Putamen (tissue), 1 donor: ENCODE measurements around the gene TEDC1.

ENCODE experiments used
- DNase-seq: peaks from one replicate; pipeline ENCODE4 v3.0.0-alpha.2; 2016; ENCODE audit warnings: low spot score

Gene TEDC1

DNA sequence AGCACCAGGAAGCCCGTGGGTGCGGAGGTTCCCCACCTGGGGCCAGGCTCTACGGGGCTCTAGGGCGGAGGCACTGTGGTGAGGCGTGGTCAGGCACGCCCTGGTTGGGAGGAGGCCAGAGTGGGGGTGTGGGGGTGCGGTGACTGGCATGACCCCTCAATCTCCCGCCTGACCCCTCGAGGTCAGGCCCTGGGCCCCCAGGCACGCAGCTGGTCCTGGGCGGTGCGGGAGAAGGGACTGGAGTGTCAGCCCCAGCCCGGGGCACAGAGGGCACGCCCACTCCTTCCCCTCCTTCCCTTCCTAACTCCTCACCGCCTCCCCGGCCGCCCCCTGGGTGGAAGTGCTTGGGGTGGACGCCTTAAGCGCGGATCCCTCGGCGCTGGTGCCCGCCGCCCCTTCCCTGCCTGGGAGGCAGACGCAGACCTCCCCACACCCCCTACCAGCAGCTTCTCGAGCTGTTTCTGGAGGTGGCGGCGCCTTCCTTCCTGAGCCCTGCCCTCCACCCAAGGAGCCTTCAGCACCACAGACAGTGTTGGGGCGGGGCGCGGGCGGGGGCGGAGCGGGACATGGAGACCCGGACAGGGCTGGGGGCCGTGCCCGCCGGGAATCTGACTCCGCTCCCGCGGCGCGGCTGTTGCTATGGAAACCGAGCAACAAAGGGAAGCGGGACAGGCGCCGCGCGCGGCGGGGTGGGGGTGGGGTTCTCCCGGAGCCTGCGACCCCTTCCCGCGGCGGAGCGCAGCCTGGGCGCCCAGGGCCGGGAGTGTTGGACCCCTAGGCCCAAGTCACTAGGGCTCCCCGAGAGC, 17.2 kb upstream of the TEDC1 start:
- no peak for DNase-seq

DNA sequence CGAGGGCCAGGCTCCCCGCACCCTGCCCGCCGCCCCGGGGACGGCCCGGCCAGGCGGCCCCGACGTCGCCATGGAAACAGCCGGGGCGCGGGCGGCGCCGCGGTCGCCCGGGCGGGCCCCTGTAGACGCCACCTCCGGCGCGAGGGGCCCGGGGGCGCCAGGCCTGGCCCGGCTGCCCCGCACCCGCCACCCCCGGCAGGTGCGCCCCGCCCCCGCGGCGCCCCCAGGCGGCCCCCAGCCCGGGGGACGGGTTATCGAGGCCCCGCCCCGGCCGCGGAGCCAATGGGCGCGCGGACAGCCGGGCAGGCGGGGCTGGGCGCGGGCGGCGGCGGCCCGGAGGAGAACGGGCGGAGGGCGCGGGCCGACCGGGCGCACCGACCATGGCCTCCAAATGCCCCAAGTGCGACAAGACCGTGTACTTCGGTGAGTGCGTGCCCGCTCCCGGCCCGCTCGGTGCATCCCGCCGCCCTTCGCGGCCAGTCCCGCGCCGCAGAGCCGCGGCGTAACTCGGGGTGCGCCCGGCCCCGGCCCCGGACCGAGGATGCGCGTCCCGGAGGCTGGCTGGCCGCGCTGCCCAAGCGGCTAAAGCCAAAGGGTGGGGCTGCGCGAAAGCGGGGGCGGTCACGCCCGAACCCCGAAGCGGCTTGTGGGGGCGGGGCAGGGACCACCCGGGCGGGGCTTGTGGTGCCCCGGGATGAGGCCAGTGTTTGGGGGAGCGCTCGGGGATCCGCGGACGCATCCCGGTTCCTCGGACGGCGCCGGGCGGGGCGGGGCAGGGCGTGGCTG, 16.4 kb upstream of the TEDC1 start, which contains the start of gene CRIP2:
Gene CRIP2 (plus strand): TSS at position 339 of the 786 bp plus-strand sequence. CDS start 42 bp downstream, at position 381.
- no peak for DNase-seq

DNA sequence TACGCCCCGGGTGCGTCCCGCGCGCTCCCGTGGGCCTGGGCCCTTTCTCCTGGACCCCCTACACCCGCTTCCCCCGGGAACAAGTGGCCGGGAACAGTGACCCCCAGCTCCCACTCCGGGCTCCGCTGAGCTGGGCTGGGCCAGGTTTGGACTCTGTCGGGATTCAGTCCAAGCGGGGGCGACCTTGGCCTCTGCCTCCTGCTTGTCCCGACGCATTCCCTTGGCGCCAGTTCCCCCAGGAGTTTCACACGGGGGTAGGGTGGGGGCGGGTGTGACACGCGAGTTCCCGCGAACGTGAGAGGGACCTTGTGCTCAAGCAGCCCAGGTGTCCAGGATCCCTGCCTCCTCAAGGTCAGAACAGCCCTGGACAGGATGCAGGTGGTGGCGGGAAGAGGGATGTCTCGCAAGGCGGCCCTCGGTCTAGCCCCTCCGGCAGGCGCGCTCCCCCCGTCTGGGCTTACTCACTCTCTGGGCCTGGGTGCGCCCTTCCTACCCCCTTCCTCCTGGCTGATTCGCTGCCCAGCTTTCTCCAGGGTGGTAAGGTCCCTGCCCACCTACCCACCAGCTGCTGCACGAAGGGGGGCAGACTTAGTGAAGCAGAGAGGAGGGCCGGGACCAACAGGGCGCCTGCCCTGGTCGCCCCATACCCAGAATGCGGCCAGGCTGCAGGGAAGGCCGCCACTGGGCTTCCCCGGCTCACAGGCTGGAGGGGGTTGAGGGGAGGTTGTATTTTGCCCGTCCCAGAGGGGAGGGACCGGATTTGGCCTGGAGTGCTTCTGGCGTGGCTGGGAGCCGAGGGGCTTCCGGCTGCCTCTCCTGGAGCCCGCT, 15.6 kb upstream of the TEDC1 start:
- DNase-seq = no peak

DNA sequence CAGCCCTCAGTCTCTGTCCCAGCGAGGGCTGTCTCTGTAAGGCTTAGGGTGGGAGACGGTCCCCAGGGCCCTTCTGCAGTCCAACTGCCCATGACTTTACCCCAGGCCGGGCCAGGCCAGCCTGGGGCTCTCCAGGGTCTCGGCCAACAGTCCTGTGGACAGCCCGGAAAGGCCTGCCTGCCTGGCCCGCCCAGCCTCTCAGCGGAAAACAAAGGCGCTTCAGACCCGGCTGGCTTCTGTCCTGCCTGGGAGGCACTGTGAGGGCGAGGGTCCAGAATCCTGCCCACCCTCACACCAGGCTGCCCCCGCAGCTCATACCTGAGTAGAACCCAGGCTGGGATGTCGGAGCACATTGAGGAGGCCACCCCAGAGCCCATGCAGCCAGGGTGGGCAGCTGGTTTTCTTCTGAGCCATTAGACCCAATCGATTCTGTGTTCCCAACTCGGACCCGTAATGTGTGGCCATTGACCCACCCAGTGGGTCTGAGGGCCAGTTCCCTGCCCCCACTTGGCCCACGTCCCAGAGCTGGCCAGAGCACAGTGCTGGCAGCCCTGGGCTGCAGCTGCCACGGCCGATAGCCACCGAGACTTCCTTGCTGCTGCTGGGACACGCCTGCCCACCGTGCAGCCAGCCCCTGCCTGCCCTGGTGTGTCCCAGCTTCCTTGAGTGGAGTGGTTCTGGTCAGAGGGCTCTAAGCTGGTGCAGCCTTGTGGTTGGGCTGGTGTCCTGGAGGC, 14.8 kb upstream of the TEDC1 start:
- DNase-seq = peak; percentile 86

DNA sequence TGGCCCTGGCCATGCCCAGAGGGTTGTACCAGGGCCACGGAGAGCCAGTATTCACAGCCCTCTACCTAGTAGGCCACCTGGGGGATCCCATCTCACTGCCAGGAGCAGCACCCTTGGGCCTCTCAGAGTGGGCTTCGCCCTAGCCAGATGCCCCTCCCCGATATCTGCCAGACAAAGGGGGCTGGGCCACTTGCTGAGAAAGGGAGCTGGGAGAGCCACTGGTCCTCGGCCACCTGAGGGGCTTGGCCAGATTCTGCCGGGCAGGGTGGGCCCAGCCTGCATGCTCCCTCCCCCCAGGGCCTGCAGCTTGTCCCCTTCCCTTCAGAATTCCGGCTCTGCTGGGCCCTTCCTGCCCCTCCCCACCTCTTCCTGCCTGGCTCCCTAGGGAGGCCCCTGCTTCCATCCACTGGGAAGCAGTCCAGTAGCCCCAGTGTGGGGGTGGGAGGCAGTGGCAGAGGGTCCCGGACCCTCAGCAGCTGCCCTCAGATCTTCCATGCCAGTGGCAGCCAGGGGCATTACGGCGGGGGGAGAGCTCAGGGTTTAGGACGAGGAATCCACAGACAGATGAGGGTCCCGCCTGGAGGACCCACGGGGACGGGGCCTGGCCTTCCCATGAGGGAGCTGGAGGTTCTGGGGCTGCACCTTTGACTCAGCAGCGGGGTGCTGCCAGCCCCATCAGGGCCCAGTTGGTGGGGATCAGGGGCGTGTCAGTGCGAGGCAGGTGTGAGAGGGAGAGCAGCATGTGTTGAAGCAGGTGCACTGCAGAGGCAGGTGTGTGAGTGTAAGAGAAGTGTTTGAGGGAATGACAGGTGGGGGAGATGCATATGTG, 14.0 kb upstream of the TEDC1 start:
- no peak for DNase-seq

DNA sequence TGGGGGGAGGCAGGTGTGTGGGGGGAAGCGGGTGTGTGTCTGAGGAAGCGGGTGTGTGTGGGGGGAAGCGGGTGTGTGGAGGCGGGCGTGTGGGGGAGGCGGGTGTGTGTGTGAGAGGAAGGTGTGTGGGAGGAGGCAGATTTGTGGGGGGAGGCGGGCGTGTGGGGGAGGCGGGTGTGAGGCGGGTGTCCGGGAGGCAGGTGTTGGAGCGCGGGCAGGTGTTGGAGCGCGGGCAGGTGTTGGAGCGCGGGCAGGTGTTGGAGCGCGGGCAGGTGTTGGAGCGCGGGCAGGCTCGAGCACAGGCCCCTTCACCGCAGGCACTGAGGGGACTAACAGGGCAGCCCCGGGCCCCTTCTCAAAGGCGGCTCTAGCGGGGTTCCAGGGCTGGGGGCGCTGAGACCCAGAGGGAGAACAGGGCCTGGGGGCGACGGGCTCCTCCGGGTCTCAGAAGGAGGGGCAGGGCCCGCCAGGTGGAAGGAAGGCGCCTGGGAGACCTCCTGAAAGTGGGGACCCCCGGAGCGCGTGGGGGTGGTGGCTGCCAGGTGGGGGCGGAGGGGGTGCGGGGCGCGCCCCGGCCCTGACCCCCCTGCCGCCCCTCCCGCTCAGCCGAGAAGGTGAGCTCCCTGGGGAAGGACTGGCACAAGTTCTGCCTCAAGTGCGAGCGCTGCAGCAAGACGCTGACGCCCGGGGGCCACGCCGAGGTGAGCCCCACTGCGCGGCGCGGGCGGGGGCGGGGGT, 13.2 kb upstream of the TEDC1 start:
- no peak for DNase-seq

DNA sequence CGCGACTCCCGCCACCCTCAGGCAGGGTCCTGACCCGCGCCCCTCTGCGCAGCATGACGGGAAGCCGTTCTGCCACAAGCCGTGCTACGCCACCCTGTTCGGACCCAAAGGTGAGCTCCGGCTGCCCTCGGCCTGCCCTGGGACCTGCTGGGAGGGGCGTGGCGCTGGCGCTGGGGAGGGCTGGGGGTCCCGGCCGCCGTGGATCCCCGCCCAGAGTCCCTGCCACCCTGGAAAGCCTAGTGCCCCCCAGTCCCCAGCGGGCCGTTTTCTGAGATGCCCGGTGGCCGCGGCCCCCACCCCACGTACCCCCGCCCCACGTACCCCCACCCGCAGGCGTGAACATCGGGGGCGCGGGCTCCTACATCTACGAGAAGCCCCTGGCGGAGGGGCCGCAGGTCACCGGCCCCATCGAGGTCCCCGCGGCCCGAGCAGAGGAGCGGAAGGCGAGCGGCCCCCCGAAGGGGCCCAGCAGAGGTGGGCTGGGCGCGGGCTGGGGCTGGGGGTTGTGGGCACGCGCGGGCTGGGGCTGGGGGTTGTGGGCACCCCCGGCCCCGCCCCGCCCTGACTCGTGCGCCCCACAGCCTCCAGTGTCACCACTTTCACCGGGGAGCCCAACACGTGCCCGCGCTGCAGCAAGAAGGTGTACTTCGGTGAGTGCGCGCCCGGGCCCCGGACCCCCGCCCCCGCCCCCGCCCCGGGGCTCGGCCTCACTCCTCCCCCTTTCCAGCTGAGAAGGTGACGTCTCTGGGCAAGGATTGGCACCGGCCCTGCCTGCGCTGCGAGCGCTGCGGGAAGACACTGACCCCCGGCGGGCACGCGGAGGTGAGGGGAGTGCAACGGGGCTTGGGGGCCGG, 12.4 kb upstream of the TEDC1 start:
- no peak for DNase-seq

DNA sequence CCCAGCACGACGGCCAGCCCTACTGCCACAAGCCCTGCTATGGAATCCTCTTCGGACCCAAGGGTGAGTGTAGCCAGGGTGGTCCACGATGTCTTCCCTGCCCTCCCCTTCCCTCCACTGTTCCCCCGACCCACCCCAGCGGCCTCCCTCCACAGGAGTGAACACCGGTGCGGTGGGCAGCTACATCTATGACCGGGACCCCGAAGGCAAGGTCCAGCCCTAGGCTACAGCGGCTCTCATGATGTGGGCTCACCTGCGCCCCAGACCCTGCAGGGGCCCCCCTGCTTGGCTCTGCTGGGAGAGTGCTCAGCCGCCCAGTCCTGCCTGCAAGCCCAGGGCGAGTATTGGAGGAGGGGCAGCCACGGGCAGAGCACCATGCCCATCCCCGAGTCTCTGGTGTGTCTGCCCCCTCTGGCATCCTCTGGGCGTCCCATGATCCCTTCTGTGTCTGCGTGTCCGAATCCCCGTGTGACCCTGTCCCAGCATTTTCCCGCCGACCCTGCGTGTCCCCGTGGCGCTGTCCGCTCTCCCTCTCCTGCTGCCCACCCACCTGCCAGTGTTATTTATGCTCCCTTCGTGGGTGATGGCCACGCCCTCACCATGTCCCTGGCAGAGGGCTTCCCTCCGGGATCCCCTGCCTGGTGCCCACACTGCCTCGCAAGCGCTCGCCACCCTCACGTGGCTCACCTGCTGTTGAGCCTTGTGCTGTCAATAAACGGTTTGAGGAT, 11.5 kb upstream of the TEDC1 start:
- no peak for DNase-seq

DNA sequence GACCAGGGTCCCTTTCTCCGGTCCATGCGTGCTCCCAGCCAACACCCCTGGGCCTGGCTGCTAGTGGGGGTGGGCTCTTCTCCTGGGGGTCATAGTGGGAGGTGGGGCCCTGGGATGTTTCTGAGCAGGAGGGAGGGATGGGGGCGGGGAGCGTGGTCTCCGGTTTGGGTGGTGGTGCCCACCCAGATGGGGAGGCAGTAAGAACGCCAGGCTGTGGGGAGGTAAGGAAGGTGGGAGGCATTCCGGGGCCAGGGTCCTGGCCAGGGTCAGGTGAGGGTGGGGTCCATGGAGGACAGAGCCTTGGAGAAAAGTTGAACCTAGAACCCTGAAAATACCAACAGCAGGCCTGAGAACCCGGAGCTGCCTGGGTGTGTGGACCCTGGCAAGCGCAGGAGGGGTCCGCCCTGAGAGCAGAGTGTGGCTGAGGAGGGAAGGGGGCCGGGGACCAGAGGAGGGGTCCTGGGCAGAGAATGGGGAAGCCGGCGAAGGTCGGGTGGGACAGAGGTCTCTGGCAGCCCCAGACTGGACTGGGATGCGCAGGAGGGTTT, 10.8 kb upstream of the TEDC1 start:
- no peak for DNase-seq

DNA sequence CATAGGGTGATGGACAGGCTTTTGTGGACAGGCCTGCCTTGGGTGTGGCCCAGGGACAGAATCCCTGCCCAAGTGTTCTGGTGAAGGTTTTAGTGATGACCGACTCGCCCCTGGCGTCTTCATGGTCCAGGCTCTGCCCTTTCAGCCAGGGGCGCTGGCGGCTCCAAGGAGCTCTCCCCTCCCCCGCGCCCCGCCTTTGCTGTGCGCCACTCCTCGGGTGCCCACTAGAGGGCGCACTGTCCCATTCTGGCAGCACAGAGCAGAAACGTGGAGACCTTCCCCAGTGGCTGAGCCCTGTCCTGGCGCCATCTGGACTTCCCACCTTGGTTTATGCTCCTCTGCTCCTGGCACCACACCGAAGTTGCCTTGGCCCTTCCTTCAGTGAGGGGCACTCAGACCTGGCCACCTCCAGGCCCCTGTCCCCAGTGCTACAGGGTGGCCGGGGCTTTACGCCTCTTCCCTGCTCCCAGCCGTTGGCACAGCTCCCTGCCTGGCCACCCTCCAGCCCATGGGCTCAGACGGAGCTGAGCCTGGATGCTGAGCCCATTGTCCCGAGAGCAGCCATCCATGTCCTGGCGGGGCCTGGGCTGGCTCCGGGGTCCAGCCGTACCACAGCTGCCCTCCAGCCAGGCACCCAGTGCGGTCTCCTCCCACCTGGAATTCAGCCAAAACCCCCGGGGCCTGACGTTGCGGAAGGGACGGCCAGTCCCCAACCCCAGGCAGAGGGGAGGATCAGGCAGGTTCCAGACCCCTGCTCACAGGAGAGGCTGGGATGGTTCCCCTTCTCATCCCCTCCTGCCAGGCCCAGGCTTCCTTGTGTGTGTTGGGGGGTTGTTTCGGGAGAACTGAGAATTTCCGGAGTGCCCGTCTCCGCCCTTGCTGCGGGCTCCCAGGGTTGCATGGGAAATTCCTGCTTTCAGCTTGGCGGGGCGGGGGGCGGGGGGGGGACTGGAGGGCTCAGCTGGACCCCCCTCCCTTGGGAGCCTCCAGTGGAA, 9.9 kb upstream of the TEDC1 start:
- peak; percentile 88 for DNase-seq

DNA sequence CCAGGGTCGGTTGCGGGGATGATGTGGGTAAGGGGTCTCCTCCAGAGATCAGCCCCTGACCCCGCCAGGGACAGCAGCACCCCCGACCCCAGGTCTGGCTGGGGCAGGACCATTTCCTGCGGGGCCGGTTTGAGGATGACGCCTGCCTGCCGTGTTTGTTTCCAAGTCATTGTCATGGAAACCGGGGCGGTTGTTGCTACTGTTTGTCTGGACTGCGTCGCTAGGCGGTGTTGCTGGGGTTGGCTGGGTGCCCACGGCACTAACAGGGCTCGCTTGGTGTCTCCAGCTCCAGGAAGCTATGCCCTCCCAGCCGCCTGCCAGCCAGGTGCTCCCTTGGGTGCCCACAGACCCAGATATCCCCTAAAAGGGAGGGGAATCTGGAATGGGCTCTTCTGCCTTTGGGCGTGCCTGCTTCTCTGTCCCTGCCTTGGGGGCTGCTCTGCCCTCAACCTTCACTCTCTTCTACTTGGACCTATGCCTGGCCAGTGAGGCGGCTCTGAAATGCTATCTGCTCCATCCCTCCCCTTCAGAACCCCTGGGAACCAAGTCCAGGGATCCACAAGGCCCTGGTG, 9.1 kb upstream of the TEDC1 start:
- DNase-seq = peak; percentile 80

DNA sequence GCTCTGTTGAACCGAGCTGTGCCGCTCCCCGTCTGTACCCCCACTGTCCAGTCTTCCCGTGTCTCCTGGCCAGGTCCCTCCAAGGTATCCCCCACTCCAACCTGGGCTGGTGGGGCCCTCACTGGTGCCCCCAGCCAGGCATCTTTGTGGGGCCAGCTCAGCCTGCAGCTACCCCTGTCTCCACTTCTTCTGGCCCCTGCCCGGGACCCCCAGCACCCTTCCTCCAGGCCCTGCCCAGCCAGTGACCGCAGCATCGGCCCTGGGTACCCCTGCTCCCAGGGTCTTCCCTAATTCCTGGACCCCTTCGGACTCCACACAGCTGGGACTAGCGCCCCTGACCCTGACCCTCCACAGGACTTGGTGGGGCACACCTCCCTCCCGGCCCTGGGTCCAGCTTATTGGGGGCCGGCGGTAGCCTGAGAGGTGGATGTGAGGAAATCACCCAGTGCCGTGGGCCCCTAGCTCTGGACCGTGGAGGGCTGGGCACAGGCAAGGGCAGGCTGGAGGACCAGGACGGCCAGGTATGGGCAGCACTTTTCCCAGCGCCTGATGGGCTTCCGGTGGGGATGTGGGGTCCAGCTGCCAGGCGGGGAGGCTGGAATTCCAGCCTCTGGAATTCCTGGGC, 8.4 kb upstream of the TEDC1 start:
- DNase-seq = no peak

DNA sequence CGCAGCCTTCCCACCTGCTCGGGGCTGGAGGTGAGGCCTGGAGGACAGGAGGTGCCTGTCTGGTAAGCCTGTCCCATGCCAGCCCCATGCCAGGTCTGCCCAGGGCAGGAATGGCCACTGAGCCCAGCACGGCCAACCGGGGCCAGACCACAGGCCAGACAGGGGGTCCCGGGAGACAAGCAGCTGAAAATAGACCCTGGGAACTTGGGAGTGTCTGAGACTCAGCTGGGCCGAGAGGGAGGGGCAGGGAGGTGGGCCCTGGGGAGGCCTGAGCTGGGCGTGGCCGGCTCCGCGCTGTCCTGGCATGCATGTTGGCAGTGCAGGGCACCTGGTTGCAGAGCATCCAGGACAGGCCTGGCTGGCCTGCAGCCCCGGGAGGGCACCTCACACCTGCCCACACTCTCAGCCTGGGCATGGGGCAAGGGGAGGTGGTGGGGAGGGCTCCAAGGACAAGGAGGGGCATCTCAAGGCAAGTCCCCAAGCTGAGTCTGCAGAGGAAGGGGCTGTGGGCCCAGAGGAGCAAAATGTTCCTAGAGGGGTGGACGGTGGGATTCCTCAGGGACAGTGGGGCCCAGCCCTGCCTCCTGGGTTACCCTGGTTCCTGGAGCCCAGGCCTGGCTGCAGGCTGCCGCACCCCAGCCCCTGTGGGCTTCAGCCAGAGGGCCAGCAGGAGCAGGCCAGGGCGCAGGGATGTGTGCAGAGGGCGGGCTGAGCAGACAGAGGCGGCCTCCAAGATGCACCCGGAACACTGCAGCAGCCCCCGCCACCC, 7.6 kb upstream of the TEDC1 start:
- DNase-seq = no peak

DNA sequence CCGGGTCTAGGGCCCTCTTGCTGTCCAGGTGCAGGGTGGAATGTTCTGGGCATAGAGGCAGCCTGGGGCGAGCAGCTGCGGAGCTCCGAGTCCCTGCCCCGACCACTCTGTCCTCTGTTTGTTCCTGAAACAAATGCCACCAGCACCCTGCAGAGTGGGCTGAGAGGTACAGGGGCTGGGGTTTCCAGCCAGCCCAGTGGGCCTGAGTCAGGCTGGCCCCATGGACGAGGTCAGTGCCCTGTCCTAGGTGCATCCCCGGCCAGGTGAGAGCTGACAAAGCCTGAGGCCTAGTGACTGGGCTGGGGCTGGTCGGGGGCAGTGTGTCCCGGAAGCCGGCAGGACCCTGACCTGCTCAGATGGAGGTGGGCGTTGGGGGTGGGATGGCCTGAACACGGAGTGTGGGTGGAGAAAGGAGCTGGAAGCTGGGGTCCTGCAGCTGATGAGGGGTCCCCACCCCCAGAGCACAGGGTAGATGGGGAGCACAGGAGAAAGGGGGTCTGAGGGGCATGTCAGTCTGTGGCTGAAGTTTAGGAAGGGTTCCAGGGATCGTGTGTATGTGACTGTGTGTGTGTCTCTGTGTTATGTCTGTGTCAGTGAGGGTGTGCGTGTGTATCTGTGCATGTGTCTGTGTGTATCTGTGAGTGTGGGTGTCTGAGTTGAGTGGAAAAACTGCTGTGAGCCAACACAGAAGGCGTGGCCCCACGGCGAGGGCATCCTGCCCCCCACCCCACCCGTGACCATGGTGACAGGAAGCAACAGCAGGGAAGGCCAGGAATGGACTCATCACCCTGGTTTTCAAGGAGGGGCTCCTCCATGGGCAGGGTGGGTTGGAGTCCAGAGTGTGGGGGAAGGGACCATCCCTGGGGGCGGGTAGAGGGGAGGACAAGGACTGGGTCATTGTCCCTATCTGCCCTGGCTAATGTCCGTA, 6.7 kb upstream of the TEDC1 start:
- DNase-seq = no peak
